HG03175 (cell line): ENCODE data around the gene BLOC1S5.

Source experiments
- ATAC-seq: cut with Tn5 transposase; IDR thresholded peaks from one replicate; pipeline ENCODE4 v1.9.1; 2021; ENCODE audit warnings: mild to moderate bottlenecking, moderate library complexity; ENCODE audit not compliant: unreplicated experiment

BLOC1S5 gene

DNA sequence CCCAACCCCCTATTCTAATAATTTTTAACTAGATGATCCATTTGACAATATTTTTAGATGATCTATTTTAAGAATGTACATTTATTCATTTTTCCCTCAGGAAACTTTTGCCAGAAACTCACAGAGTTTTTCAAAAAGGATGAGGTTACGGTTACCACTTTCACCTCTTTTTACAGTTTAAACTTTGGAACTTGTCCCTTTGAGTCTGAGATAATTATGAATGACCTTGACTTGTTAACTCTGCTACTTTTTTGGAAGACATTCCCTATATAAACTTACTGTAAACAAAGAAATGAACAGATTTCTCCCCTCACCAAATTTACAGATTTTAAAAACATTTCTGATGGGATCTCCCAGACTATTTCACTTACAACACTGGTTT is 18.4 kb upstream of the BLOC1S5 start:
- no peak for ATAC-seq

DNA sequence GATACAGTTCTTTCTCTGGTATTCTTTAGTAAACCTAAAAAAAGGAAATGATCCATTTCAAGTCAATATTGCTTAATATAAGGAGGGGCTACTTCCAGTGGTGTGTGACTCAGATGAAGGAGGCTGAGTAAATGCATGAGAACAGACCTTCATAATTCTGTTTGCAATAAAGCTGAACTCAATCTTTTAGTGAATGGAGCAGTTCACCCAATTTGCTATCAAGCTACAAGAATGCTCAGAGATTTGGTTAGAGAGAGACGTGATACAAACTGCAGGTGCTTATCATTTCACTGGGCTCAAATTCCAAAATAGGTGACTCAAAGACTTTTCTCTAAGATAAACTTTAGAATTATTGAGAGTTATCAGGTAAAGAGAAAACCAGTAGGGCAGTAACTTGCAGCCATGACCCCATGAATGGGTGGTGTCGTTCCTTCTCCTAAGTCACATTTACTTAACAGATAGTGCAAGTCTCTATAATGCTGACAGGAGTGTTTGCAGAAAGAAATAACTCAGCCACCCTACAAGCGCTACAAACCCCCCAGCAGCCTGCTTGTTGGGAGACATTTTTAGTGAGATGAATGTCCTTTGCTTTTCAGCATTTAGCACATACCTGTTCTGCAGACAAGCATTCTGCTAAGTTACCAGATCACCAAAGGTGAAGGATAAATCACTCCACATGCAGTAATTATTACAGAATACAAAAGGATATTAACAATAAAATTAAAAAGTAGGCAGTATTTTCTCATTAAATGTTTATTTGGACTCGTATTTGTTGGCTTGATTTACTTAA is 16.4 kb upstream of the BLOC1S5 start:
- ATAC-seq: no peak

DNA sequence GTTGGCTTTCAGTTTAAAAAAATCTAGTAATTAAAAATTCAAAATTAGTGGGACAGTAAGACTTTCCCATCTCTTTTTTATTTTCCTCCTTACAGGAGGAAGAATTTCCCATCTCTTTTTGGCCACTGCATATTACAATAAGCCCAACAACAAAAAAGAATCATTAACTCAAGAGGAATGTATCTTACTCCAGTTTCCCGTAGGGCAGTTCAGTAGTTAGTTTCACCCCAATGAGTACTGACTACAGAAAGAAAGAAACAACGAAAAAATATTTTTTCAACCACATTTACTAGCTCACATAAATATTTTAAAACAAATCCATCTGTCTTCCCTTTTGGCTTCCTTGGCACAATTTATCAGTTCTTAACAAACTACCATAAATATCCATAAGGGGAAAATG is 14.9 kb upstream of the BLOC1S5 start:
- ATAC-seq: no peak

DNA sequence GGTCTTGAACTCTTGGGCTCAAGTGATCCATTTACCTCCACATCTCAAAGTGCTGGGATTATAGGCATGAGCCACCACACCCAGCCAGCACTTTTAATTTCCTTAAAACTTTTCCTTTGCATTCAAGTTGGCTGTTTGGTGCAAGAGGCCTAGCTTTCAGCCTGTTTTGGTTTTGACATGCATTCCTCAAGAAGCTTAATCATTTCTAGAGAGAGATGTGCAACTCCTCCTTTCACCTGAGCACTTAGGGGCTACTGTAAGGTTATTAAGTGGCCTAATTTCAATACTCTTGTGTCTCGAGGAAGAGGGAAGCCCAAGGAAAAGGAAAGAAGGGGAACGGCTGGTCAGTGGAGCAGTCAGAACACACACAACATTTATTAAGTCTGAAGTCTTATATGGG is 13.8 kb upstream of the BLOC1S5 start:
- no peak for ATAC-seq

DNA sequence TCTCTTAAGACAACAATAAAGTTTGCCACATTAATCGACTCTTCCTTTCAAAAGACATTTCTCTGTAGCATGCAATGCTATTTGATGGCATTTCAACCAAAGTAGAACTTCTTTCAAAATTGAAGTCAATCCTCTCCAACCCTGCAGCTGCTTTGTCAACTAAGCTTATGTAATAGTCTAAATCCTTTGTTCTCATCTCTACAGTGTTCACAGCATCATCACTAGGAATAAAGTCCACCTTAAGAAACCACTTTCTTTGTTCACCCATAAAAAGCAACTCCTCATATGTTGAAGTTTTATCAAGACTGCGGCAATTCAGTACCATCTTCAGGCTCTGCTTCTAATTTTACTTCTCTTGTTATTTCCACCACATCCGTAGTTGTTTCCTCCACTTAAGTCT is 11.5 kb upstream of the BLOC1S5 start:
- ATAC-seq: no peak

DNA sequence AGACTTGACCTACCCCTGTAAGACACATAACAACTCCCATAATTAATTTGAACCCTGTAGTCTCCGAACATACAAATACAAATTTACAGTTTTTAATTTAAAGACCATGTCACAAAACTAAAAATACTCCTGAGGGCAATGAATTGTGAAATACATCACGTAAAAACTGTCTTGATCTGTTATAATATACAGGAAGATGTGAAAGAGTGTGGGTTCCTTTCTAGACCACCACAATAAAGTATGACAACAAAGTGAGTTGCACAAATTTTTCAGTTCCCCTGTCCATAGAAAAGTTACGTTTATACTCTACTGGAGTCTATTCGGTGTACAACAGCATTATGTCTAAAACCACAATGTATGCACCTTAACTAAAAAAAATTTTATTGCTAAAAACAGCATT is 11.0 kb upstream of the BLOC1S5 start:
- ATAC-seq: no peak

DNA sequence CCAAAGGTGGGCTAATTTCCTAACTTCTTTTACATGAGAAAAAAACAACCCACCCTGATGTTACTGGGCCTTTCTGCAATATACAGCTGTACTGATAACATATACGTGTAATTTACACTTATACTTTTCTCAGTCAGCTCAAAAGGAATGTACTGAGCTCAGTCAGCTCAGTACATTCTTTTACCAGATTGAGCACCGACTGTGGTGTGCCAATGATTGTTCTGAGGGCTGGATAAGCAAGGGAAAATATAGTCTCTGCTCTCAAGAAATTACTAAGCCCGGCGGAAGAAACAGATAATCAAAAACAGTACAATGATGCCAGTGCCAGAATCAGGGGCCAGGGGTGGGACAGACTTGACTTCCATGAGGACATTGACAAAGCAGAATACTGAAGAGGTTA is 10.0 kb upstream of the BLOC1S5 start:
- no peak for ATAC-seq

DNA sequence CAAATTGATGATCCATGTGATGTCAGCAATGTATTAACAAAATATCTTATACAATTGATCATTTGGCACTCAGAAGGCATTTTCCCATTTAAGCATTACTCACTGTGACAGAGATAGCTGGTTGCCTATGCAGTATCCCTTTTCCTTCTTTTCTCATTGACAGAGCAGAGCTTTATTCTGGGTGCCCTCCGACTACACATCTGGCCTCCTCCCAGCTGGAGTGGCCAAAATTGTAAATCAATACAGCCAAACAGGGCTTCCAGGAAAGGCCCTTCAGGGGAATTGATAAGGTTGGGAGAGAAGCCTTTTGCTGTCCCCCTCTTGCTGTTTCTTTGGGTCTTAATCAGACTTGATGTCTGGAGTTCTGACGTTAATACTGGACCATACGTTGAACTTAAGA is 9.6 kb upstream of the BLOC1S5 start:
- no peak for ATAC-seq

DNA sequence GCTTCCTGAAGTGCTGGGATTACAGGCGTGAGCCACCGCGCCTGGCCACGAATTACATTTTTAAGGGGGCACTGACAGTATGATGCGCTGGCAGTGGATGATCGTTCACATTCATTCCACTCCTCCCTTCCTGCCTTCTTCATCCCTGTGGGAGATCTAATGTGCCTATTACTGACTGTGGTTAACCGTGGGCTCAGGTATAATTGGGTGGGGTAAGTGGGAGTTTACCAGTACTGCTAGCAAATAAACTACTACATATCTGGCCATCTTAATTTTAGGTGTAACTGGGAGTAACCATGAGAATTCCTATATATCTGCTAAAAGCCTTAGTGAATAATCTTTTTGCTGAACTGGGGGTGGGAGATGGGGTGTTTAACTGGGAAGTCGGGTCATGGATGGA is 6.5 kb upstream of the BLOC1S5 start:
- no peak for ATAC-seq

DNA sequence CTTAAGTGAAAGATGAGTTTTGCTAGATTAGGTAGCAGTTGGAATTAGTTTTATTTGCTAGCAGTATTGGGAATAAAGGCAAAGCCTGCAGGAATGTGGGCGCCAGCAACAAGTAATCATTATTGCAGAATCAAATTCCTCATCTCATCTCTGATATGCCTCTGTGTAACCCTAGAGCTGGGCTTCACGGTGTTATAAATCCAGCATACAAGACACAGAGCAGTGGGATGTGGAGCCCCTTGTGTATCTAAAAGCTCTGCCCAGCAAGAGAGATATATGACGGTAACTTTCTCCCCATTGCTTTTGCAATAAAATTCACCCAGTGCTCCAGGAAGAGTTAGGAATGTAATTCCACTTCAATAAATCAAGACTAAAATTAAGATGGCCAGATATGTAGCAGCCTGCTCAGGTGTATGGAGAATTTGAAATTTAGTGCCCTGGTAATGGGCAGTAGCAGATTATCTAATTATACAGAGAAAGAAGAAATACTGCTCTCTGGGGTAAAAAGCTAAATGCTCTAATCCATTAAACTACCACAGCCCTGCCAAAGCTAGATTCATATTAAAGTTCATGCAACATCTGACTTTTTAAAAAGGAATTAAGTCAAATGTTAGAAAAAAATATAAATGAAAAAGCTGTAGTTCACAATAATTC is 5.6 kb upstream of the BLOC1S5 start:
- no peak for ATAC-seq

DNA sequence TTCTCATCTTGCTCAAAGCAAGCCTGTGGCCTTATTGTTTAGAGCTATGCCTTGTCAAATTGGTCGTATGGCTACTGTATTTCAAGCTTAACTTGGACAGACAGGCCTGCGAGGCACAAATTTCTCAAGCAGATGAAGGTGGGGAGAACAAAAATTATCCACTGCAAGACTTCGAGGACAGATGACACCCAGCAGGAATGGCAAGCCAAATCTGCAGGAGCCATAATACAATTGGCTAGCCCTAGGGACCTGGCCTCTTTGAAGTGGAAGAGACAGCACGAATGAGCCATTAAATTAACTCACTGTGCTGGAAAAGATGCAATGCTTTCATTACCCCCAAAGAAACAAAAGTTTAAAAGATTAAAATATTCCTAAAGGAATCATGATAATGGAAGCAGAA is 5.0 kb upstream of the BLOC1S5 start:
- no peak for ATAC-seq

DNA sequence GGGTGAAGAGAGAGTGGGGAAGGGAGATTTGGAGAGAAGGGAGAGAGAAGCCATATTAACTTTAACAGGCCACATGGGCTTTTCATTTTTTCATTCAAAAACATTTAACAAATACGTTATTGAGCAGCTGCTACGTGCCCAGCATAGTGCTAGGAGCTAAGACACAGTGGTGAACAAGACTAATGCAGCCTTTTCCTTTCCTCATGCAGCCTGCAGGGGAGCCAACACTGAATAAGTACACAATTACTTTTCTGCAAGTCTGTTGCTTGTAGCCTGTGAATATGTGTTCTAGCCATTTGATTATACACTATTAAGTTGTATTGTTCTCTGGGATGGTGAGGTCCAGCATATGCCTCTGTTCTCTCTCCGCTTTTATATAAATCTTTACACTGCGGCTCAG is 1.9 kb upstream of the BLOC1S5 start:
- ATAC-seq: no peak

DNA sequence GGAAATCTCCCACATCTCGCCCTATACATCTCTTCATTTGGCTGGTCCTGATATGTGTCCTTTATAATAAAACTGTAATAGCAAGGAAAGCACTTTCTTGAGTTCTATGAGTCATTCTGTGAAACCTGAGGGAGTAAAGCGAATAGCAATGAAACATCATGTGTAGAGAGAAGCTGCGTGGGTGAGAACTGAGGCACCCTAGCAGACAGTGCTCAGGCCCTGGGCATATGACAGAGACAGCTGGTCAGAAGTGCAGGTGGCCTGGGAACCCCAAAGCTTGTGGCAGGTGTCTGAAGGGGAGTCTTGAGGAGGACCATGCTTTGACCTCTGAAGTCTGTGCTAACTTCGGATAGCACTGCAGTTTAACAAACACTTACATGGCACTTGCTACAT is 1.3 kb upstream of the BLOC1S5 start:
- ATAC-seq: peak; percentile 24

DNA sequence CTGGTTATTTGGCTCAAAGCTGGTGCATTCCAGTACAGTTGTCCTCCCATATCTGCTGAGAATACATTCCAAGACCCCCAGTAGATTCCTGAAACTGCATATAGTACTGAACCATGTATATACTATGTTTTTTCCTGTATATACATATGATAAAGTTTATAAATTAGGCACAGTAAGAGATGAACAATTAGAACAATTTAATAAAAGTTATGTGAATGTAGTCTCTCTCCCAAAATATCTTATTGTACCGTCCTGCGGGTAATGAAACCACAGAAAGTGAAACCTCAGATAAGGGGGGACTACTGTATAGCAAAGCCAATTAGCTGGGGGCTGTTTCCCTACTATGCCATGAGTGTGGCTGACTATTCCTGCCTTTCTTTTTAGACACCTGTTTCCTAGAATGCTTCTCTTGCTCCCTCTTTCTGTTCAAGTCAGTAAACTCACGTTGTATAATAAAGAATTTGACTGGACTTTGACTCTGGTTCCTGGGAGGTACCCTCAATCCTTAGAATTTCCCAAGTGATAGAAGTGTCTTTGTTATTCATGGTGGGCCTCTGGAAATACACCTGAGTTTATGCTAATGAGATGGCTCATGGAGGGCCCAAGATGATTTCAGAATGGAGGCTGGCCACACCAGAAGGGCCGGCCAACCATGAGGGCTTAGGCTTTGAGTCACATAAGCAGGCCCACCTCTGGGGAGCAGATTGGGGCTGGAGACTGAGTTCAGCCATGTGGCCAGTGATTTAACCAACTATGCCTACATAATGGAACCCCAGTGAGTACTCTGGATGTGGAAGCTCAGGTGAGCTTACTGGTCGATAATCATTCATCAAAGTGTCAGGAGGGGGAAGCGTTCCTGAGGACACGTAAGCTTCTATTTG is 689 bp upstream of the BLOC1S5 start:
- no peak for ATAC-seq

DNA sequence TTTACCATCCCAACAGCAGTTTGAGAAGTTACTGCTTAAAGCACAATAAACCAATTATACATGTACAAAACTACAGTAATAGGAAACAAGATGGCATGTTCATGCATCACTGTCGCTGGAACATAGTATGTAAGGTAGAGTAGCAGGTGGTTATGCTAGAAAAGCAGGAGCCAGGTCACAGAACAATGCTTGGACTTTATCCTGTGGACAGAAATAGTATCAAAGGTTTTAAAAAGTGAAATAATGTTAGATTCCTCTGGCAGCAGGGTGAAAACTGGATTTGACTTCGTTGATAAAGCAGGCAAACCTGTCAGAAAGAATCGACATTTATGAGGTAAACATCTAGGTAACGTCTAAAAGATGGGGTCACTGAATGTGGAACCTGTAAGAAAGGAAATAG is 2.5 kb downstream of the BLOC1S5 start:
- no peak for ATAC-seq

DNA sequence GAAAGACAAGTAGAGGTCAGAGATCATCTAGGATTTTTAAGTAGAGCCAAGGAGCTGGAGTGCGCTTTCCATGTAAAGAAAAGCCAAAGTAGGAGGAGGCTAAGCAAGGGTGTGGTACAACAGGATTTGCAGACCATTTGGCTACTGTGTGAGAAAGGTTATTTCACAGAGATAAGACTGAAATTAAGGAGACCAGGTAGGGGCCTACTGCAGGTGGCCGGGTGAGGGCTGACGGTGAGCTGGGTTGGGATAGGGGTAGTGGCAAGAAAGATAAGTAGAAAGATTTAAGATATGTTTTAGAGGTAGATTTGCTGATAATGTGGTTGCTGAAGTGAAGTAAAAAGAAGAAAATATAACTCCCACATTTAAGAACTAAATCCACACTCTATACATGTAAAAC is 3.8 kb downstream of the BLOC1S5 start:
- ATAC-seq: no peak

DNA sequence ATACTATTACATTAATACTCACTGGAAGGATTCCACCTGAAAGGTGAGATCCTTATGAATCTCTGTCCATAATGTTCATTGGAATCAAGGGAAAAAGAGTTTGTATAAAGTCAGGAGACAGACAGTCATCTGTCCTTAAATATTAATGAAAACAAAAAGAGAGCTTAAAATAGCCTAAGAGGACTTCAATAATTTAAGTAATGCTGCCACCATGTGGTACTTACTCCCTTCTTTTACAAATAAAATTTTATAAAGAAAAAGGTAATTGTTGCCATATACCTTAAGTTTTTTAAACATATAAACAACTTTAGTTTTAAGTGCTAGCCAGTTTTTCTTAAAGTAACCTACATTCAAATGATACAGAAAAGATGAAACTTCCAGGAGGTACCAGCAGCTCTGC is 5.1 kb downstream of the BLOC1S5 start:
- no peak for ATAC-seq

DNA sequence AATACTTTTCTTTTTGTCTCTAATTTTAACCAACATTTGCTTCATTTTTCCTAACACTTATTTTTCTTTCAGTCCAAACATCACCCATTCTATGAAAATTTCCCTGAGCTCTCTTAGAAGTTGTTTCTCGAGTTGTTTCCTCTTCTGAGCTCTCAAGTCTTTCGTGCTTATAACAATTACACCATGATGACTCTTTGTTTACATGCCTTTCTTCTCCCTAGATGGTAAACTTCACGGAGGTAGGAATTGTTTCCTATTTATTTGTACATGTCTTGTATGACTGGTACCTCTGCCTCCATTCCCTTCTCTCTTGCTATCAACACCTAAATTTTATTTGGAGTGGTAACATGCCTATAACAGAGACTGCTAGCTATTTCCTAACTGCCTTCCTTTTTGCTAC is 6.4 kb downstream of the BLOC1S5 start:
- no peak for ATAC-seq

DNA sequence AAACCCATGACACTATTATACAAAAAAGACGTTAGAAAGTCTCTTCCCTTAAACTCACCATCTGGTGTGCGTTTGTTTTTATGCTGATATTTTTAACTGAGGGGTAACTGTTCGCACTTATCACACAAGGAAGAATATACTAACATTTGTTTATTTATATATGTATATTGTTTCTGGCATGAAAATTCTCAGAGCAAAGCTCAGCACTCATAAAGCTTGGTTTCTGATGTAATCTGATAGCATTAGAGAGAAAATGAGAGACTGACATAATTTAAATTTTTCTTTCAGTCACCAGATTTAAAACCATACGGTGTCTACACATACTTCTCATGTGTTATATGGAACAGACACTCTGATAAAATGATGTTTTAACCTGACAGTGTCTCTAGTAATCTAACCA is 6.9 kb downstream of the BLOC1S5 start:
- ATAC-seq: no peak

DNA sequence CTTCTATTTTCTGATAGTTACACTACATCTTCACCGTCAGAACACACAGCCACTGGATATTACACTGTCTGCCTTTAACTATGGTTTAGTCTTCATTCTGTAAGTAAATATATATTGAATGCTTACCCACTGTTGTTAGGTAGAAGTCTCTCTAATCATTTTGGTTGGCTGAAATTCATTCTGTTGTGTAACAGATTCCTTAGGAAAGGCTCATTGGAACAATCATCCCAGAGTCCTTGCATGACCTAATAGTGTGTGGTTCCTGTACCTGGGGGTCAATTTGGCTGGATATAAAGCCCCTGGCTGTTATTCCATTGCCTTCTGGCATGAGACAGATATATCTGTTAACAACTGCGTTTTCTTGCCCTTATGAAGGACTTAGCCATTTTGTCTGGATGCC is 9.9 kb downstream of the BLOC1S5 start:
- ATAC-seq: no peak

DNA sequence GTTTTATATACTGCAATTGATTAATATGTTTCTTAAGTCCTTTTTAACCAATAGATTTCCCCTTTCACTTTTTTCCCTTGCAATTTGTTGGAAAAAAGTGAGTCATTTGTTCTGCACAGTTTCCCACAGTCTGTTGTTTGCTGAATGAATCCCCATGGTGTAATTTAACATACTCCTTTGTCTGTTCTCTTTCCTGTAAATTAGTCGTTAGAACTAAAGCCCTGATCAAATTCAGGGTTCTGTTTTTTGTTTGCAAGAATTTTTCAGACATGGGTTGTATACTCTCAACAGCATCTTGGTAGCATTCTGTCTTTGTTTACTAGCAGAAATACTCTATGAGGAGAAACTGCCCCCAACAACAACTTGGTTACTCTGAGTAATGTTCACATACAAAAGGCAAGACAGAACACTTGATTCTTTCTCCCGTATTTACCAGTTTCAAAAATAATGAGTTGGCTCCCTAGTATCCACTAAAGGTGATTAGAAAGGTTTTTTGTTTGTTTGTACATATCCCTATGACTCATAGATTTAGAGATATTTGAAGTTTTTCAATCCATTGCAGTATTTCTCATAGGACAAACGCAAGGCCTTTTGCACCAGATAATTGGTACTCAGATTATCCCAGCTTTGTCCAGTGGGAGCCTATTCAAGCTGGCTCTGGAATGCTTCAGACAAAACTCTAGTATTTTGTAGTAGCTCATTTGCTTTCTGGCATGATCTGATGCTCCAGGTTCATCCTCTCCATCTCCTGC is 16.5 kb downstream of the BLOC1S5 start:
- no peak for ATAC-seq
